Liver (tissue), 3 donors: Measurements from ENCODE around the gene R3HCC1L.

Experiments
- ATF3 ChIP-seq: IDR thresholded peaks from 2 replicates; pipeline ENCODE4 v1.6.1; 2016; ENCODE audit warnings: antibody characterized with exemption
- CTCF ChIP-seq: fragments of 150-350 bp; IDR thresholded peaks from 2 replicates; pipeline ENCODE4 v1.5.1; 2017; ENCODE audit warnings: improper control_type of control experiment, low read depth, low read length; ENCODE audit not compliant: missing input control
- EGR1 ChIP-seq, 2 donors: IDR thresholded peaks; 2 replicates each; pipeline ENCODE4 v1.6.1; 2016 to 2018; ENCODE audit warnings: antibody characterized with exemption in 2 of 2, low read depth in 2 of 2
- FOXA1 ChIP-seq: IDR thresholded peaks from 2 replicates; pipeline ENCODE4 v1.6.1; 2016; ENCODE audit warnings: antibody characterized with exemption
- GABPA ChIP-seq, 2 donors: IDR thresholded peaks in 1 of 2; conservative IDR thresholded peaks in 1 of 2; 2 replicates each; pipeline ENCODE4 v1.6.1; 2016; ENCODE audit warnings: antibody characterized with exemption in 2 of 2, mild to moderate bottlenecking in 1 of 2, moderate library complexity in 1 of 2
- RAD21 ChIP-seq, 2 donors: IDR thresholded peaks; 2 replicates each; pipeline ENCODE4 v1.6.1; 2016; ENCODE audit warnings: antibody characterized with exemption in 2 of 2, mild to moderate bottlenecking in 2 of 2
- REST ChIP-seq: IDR thresholded peaks from 2 replicates; pipeline ENCODE4 v1.6.1; 2016; ENCODE audit warnings: antibody characterized with exemption, mild to moderate bottlenecking
- SP1 ChIP-seq: IDR thresholded peaks from 2 replicates; pipeline ENCODE4 v1.6.1; 2018; ENCODE audit warnings: antibody characterized with exemption, mild to moderate bottlenecking
- TAF1 ChIP-seq: conservative IDR thresholded peaks from 2 replicates; pipeline ENCODE4 v1.6.1; 2016; ENCODE audit warnings: antibody characterized with exemption, mild to moderate bottlenecking
- YY1 ChIP-seq: IDR thresholded peaks from 2 replicates; pipeline ENCODE4 v1.6.1; 2016; ENCODE audit warnings: antibody characterized with exemption, mild to moderate bottlenecking
- ZBTB33 ChIP-seq: IDR thresholded peaks from 2 replicates; pipeline ENCODE4 v1.6.1; 2016; ENCODE audit warnings: antibody characterized with exemption
- donor health status: healthy.
- donor health status: healthy.

- TF ChIP-seq CTCF (peak; percentile 75), REST (no peak), TAF1 (no peak), YY1 (no peak), EGR1 (IDR thresholded peaks at IDR 0.05; ENCODE audit: low read depth in 2 of 2) (no peak), ZBTB33 (no peak), ATF3 (no peak), FOXA1 (no peak), RAD21 (IDR thresholded peaks at IDR 0.05) (peak; percentile 79 to 86), SP1 (no peak), GABPA (IDR thresholded peaks at IDR 0.05 in 1 of 2, conservative IDR thresholded peaks at IDR 0.05 in 1 of 2) (no peak)
Observed at GRCh38 chr10:98170249-98171117, 36.0 kb downstream of the R3HCC1L start.
